Measurements from ENCODE around the gene TMEM238L.
A peak's percentile ranks its signal among the peaks of the same experiment; 100 is the strongest.
"Not testable (repeated sequence)": the region's sequence is repeated elsewhere in the genome, so short reads cannot be mapped to it uniquely, and the experiment has no call there.

The TMEM238L gene

GRCh38 chr17:10803830-10804475, at the start of gene TMEM238L:
TSS of gene TMEM238L (minus strand) at chr17:10804099. CDS start at chr17:10803963, 136 bp downstream.
- peak within 1 kb of the TSS; percentile 96 to 98 for H3K9ac ChIP-seq (ENCODE audit: low read depth in 1 of 2, low read length in 2 of 2)
- H3K36me3 ChIP-seq (ENCODE audit: control insufficient read depth in 2 of 2, insufficient read depth in 2 of 2, low read length in 2 of 2): no peaks in the 10 kb centered on the region
- peak within 1 kb of the TSS; percentile 96 to 98 for H3K27ac ChIP-seq (ENCODE audit: low read depth in 2 of 2, low read length in 2 of 2)
- no peaks in the 10 kb centered on the region for H3K27me3 ChIP-seq (ENCODE audit: control insufficient read depth in 2 of 2, insufficient read depth in 2 of 2, low read length in 2 of 2)
- no peaks in the 10 kb centered on the region for H3K9me3 ChIP-seq (ENCODE audit: control insufficient read depth in 2 of 2, low read length in 2 of 2)
- peaks cover 17 to 43% of the 10 kb centered on the region in 2 donors for H3K4me1 ChIP-seq (ENCODE audit: control insufficient read depth in 2 of 2, insufficient read depth in 2 of 2, low read length in 2 of 2)
- peak within 1 kb of the TSS; percentile 92 to 93 for H3K4me3 ChIP-seq (ENCODE audit: low read length in 2 of 2)

DNA sequence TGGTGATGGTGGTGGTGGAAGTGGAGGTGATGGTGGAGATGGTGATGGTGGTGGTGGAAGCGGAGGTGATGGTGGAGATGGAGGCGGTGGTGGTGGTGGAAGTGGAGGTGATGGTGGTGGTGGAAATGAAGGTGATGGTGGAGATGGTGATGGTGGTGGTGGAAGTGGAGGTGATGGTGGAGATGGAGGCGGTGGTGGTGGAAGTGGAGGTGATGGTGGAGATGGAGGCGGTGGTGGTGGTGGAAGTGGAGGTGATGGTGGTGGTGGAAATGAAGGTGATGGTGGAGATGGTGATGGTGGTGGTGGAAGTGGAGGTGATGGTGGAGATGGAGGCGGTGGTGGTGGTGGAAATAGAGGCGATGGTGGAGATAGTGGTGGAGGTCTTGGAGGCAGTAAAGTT, 42.7 kb upstream of the TMEM238L start:
- H3K27ac ChIP-seq (ENCODE audit: low read depth in 2 of 2, low read length in 2 of 2); H3K9me3 ChIP-seq (ENCODE audit: control insufficient read depth in 2 of 2, low read length in 2 of 2): not testable (repeated sequence)

DNA sequence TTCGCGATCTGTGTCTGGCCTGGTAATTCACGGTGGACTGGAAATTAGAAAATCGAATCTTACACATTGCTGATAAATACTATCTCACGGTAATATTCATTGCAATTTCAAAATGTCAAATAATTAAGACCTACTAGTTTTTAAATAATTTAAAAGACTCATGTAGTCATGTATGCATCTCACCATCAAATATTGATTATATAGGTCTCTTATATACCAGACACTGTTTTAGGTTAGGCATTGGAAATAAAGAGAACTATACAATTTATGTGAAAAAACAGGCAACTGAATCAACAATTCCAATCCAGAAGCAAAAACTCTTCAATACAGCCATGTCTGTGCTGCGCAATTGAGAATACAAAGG, 41.5 kb upstream of the TMEM238L start:
- no peaks in the 10 kb centered on the region for H3K9me3 ChIP-seq (ENCODE audit: control insufficient read depth in 2 of 2, low read length in 2 of 2)
- H3K27ac ChIP-seq (ENCODE audit: low read depth in 2 of 2, low read length in 2 of 2): peak overlapping the region; percentile 94 to 95
- H3K4me3 ChIP-seq (ENCODE audit: low read length in 2 of 2): peak overlapping the region; percentile 80 to 89
- peak overlapping the region in 1 of 2 donors; percentile 65 for H3K9ac ChIP-seq (ENCODE audit: low read depth in 1 of 2, low read length in 2 of 2)
- H3K4me1 ChIP-seq (ENCODE audit: control insufficient read depth in 2 of 2, insufficient read depth in 2 of 2, low read length in 2 of 2): peaks cover 10 to 17% of the 10 kb centered on the region in 2 donors
- no peaks in the 10 kb centered on the region for H3K27me3 ChIP-seq (ENCODE audit: control insufficient read depth in 2 of 2, insufficient read depth in 2 of 2, low read length in 2 of 2)
- H3K36me3 ChIP-seq (ENCODE audit: control insufficient read depth in 2 of 2, insufficient read depth in 2 of 2, low read length in 2 of 2): peaks cover 0 to 8% of the 10 kb centered on the region in 2 donors

More for the DNA sequence above, 42.7 kb upstream of the TMEM238L start:
- not testable (repeated sequence) for H3K4me3 ChIP-seq (ENCODE audit: low read length in 2 of 2); H3K36me3 ChIP-seq (ENCODE audit: control insufficient read depth in 2 of 2, insufficient read depth in 2 of 2, low read length in 2 of 2); H3K9ac ChIP-seq (ENCODE audit: low read depth in 1 of 2, low read length in 2 of 2); H3K27me3 ChIP-seq (ENCODE audit: control insufficient read depth in 2 of 2, insufficient read depth in 2 of 2, low read length in 2 of 2)
- H3K4me1 ChIP-seq (ENCODE audit: control insufficient read depth in 2 of 2, insufficient read depth in 2 of 2, low read length in 2 of 2): peaks cover 10 to 17% of the 10 kb centered on the region in 2 donors

GRCh38 chr17:10844621-10845387, 40.9 kb upstream of the TMEM238L start:
- Histone ChIP-seq H3K9ac (ENCODE audit: low read depth in 1 of 2, low read length in 2 of 2) (peak overlapping the region; percentile 65 to 90), H3K9me3 (ENCODE audit: control insufficient read depth in 2 of 2, low read length in 2 of 2) (no peaks in the 10 kb centered on the region), H3K4me1 (ENCODE audit: control insufficient read depth in 2 of 2, insufficient read depth in 2 of 2, low read length in 2 of 2) (peaks cover 10 to 17% of the 10 kb centered on the region in 2 donors), H3K27ac (ENCODE audit: low read depth in 2 of 2, low read length in 2 of 2) (peak overlapping the region; percentile 94 to 95), H3K36me3 (ENCODE audit: control insufficient read depth in 2 of 2, insufficient read depth in 2 of 2, low read length in 2 of 2) (peaks cover 0 to 4% of the 10 kb centered on the region in 2 donors), H3K4me3 (ENCODE audit: low read length in 2 of 2) (peak overlapping the region; percentile 80 to 89), H3K27me3 (ENCODE audit: control insufficient read depth in 2 of 2, insufficient read depth in 2 of 2, low read length in 2 of 2) (no peaks in the 10 kb centered on the region)

DNA sequence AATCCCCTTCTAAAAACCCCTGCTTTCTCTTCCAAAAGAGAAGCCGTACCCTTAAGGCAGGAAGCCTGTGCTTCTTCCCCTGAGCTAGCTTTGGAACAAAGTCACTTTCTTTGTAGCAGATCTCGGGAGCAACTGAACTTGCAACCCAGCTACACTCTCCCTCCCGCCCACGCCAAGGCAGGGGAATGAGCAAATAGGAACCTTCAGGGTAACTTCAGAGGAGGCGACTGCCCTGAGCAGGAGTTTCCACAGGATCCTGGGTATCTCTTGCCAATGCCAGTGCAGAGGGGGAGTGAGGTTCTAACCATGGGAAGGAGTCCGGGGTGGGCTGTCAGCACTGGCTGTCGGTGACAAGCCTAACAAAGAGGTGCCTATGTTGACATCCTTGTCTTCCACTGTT, 39.9 kb upstream of the TMEM238L start:
- Histone ChIP-seq H3K27ac (ENCODE audit: low read depth in 2 of 2, low read length in 2 of 2) (peak overlapping the region; percentile 94 to 95), H3K4me1 (ENCODE audit: control insufficient read depth in 2 of 2, insufficient read depth in 2 of 2, low read length in 2 of 2) (peaks cover 10 to 17% of the 10 kb centered on the region in 2 donors), H3K36me3 (ENCODE audit: control insufficient read depth in 2 of 2, insufficient read depth in 2 of 2, low read length in 2 of 2) (no peaks in the 10 kb centered on the region), H3K27me3 (ENCODE audit: control insufficient read depth in 2 of 2, insufficient read depth in 2 of 2, low read length in 2 of 2) (no peaks in the 10 kb centered on the region), H3K9ac (ENCODE audit: low read depth in 1 of 2, low read length in 2 of 2) (peak overlapping the region; percentile 38 to 65), H3K4me3 (ENCODE audit: low read length in 2 of 2) (peak overlapping the region; percentile 80 to 89), H3K9me3 (ENCODE audit: control insufficient read depth in 2 of 2, low read length in 2 of 2) (no peaks in the 10 kb centered on the region)

DNA sequence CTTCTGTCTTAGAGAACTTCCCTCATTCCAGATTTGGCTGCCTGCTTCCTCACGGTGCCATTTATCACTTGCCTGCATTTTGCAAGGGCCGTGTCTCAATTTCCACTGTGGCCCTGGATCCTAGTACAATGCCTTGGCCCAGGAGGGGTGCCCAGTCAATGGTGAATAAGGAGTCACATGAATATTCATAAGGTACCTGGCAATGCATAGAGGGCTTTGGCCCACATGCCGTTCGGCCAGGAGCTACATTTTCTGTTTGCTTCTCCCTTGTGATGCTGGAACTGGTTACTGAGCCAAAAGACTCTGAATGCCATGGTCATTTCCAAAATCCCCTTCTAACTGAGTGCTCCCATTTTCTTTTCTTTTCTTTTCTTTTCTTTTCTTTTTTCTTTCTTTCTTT, 38.8 kb upstream of the TMEM238L start:
- no peak overlapping the region for H3K27ac ChIP-seq (ENCODE audit: low read depth in 2 of 2, low read length in 2 of 2)
- no peak overlapping the region for H3K4me3 ChIP-seq (ENCODE audit: low read length in 2 of 2)
- no peak overlapping the region for H3K9ac ChIP-seq (ENCODE audit: low read depth in 1 of 2, low read length in 2 of 2)

GRCh38 chr17:10838682-10839081, 34.8 kb upstream of the TMEM238L start:
- Histone ChIP-seq H3K4me3 (ENCODE audit: low read length in 2 of 2) (no peak overlapping the region), H3K4me1 (ENCODE audit: control insufficient read depth in 2 of 2, insufficient read depth in 2 of 2, low read length in 2 of 2) (peaks cover 18 to 24% of the 10 kb centered on the region in 2 donors), H3K9me3 (ENCODE audit: control insufficient read depth in 2 of 2, low read length in 2 of 2) (no peaks in the 10 kb centered on the region), H3K27me3 (ENCODE audit: control insufficient read depth in 2 of 2, insufficient read depth in 2 of 2, low read length in 2 of 2) (no peaks in the 10 kb centered on the region), H3K36me3 (ENCODE audit: control insufficient read depth in 2 of 2, insufficient read depth in 2 of 2, low read length in 2 of 2) (no peaks in the 10 kb centered on the region), H3K9ac (ENCODE audit: low read depth in 1 of 2, low read length in 2 of 2) (no peak overlapping the region), H3K27ac (ENCODE audit: low read depth in 2 of 2, low read length in 2 of 2) (no peak overlapping the region)

More for the DNA sequence above, 38.8 kb upstream of the TMEM238L start:
- Histone ChIP-seq H3K27me3 (ENCODE audit: control insufficient read depth in 2 of 2, insufficient read depth in 2 of 2, low read length in 2 of 2) (no peaks in the 10 kb centered on the region), H3K36me3 (ENCODE audit: control insufficient read depth in 2 of 2, insufficient read depth in 2 of 2, low read length in 2 of 2) (no peaks in the 10 kb centered on the region), H3K9me3 (ENCODE audit: control insufficient read depth in 2 of 2, low read length in 2 of 2) (no peaks in the 10 kb centered on the region), H3K4me1 (ENCODE audit: control insufficient read depth in 2 of 2, insufficient read depth in 2 of 2, low read length in 2 of 2) (peaks cover 10 to 18% of the 10 kb centered on the region in 2 donors)

DNA sequence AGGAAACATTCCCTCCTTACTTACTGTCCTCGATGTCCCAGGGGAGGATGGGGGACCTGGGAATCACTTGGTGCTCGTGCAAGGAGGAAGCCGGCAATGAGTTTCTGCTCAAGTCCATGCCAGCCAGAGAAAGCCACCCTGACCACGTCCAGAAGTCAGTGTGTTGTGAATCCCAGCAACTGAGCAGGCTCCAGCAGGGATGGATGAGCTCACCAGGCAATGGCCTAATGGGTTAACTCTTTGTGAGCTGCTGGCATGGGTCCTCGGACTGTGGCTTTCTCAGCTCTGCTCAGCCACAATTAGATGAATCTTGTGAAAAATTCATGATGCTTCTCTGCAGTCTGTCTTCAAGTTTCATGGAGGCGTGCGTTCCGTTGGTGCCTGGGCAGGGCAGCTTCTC, 34.0 kb upstream of the TMEM238L start, which contains the start of gene PIRT:
Gene PIRT, minus strand, starts transcription at position 167 of the 400 bp plus-strand sequence. CDS start 12,442 bp downstream, outside the sequence.
- peak within 1 kb of the TSS; percentile 64 to 65 for H3K27ac ChIP-seq (ENCODE audit: low read depth in 2 of 2, low read length in 2 of 2)
- peaks cover 15 to 21% of the 10 kb centered on the region in 2 donors for H3K4me1 ChIP-seq (ENCODE audit: control insufficient read depth in 2 of 2, insufficient read depth in 2 of 2, low read length in 2 of 2)
- H3K9ac ChIP-seq (ENCODE audit: low read depth in 1 of 2, low read length in 2 of 2): peak within 1 kb of the TSS in 1 of 2 donors; percentile 41
- peak within 1 kb of the TSS in 1 of 2 donors; percentile 10 for H3K4me3 ChIP-seq (ENCODE audit: low read length in 2 of 2)
- no peaks in the 10 kb centered on the region for H3K9me3 ChIP-seq (ENCODE audit: control insufficient read depth in 2 of 2, low read length in 2 of 2)
- H3K36me3 ChIP-seq (ENCODE audit: control insufficient read depth in 2 of 2, insufficient read depth in 2 of 2, low read length in 2 of 2): no peaks in the 10 kb centered on the region
- no peaks in the 10 kb centered on the region for H3K27me3 ChIP-seq (ENCODE audit: control insufficient read depth in 2 of 2, insufficient read depth in 2 of 2, low read length in 2 of 2)

- Histone ChIP-seq H3K27me3 (ENCODE audit: control insufficient read depth in 2 of 2, insufficient read depth in 2 of 2, low read length in 2 of 2) (no peaks in the 10 kb centered on the region), H3K36me3 (ENCODE audit: control insufficient read depth in 2 of 2, insufficient read depth in 2 of 2, low read length in 2 of 2) (no peaks in the 10 kb centered on the region), H3K9ac (ENCODE audit: low read depth in 1 of 2, low read length in 2 of 2) (peak overlapping the region in 1 of 2 donors; percentile 41), H3K4me3 (ENCODE audit: low read length in 2 of 2) (peak overlapping the region in 1 of 2 donors; percentile 10), H3K4me1 (ENCODE audit: control insufficient read depth in 2 of 2, insufficient read depth in 2 of 2, low read length in 2 of 2) (peaks cover 15 to 26% of the 10 kb centered on the region in 2 donors), H3K27ac (ENCODE audit: low read depth in 2 of 2, low read length in 2 of 2) (peak overlapping the region; percentile 64 to 65), H3K9me3 (ENCODE audit: control insufficient read depth in 2 of 2, low read length in 2 of 2) (no peaks in the 10 kb centered on the region)
These were observed 33.2 kb upstream of the TMEM238L start for GRCh38 chr17:10836966-10837590.

Data from mucosa of rectum (tissue), 2 donors.